CD14-positive monocyte (primary cell): ENCODE measurements around the gene TEDC1. TPM values are rescaled to one million over a fixed set of nuclear protein-coding genes. Genes with fewer than 3 reads are reported as not detected.

ENCODE experiments used
- DNase-seq, 3 donors: peaks; one replicate each; pipeline ENCODE4 v3.0.0-alpha.2; 2011 to 2022
- H2AFZ ChIP-seq: 2 replicates; pipeline ENCODE4 v1.6.0; 2012; ENCODE audit warnings: mild to moderate bottlenecking, low read depth, low read length, inconsistent platforms; ENCODE audit not compliant: insufficient read depth, poor library complexity, severe bottlenecking
- H3K27ac ChIP-seq, 2 donors: 1 replicate in 1 of 2; 2 replicates in 1 of 2; pipeline ENCODE4 v1.5.1; 2012 to 2013; ENCODE audit warnings: low read length in 2 of 2, control low read depth in 1 of 2, inconsistent platforms in 1 of 2, low read depth in 1 of 2, mild to moderate bottlenecking in 1 of 2
- H3K27me3 ChIP-seq, 2 donors: one replicate each; pipeline versions ENCODE4 v1.6.0 to v1.6.1; 2011 to 2013; ENCODE audit warnings: low read length in 2 of 2; ENCODE audit not compliant: control insufficient read depth in 2 of 2, insufficient read depth in 2 of 2
- H3K36me3 ChIP-seq, 2 donors: replicated peaks in 1 of 2; 1 replicate in 1 of 2; 2 replicates in 1 of 2; pipeline versions ENCODE4 v1.5.1 to v1.6.1; 2012 to 2013; ENCODE audit warnings: low read length in 2 of 2, control low read depth in 1 of 2, inconsistent platforms in 1 of 2, mild to moderate bottlenecking in 1 of 2; ENCODE audit not compliant: insufficient read depth in 2 of 2, control insufficient read depth in 1 of 2
- H3K4me1 ChIP-seq, 2 donors: 1 replicate in 1 of 2; 2 replicates in 1 of 2; pipeline versions ENCODE4 v1.5.1 to v1.6.1; 2012 to 2013; ENCODE audit warnings: low read length in 2 of 2, control low read depth in 1 of 2, inconsistent platforms in 1 of 2, mild to moderate bottlenecking in 1 of 2, moderate library complexity in 1 of 2; ENCODE audit not compliant: insufficient read depth in 2 of 2, control insufficient read depth in 1 of 2
- H3K4me2 ChIP-seq: replicated peaks from 2 replicates; pipeline ENCODE3; 2012; ENCODE audit warnings: low read length, moderate library complexity, mild to moderate bottlenecking; ENCODE audit not compliant: poor library complexity, severe bottlenecking; ENCODE audit errors: extremely low read depth
- H3K4me3 ChIP-seq, 3 experiments: fragments of 200-600 bp in 1 of 3; sonication (generic) in 1 of 3; replicated peaks in 1 of 3; 1 replicate in 2 of 3; 2 replicates in 1 of 3; pipeline ENCODE4 v1.5.1; 2011 to 2013; ENCODE audit warnings: low read length in 3 of 3, mild to moderate bottlenecking in 3 of 3, control low read depth in 2 of 3, low read depth in 2 of 3, inconsistent platforms in 1 of 3, moderate library complexity in 1 of 3
- H3K79me2 ChIP-seq: 2 replicates; pipeline ENCODE4 v1.6.0; 2012; ENCODE audit warnings: mild to moderate bottlenecking, control low read depth, inconsistent platforms, low read length, moderate library complexity; ENCODE audit not compliant: insufficient read depth
- H3K9ac ChIP-seq: 2 replicates; pipeline ENCODE4 v1.6.0; 2017; ENCODE audit warnings: low read length, mild to moderate bottlenecking; ENCODE audit not compliant: insufficient read depth, poor library complexity, severe bottlenecking
- H3K9me3 ChIP-seq, 2 donors: replicated peaks in 1 of 2; 1 replicate in 1 of 2; 2 replicates in 1 of 2; pipeline versions ENCODE4 v1.5.1 to v1.6.1; 2012 to 2013; ENCODE audit warnings: low read length in 2 of 2, control low read depth in 1 of 2; ENCODE audit not compliant: control insufficient read depth in 1 of 2, insufficient read depth in 1 of 2
- H4K20me1 ChIP-seq: 2 replicates; pipeline ENCODE4 v1.6.0; 2012; ENCODE audit warnings: mild to moderate bottlenecking, low read length, control low read depth, moderate library complexity; ENCODE audit not compliant: insufficient read depth
- H3K27ac Mint-ChIP-seq, 7 donors: one replicate each; pipeline ENCODE4 v1.8.0; 2020; ENCODE audit warnings: mild to moderate bottlenecking in 7 of 7, mixed read lengths in 7 of 7, moderate library complexity in 6 of 7, inconsistent platforms in 2 of 7
- H3K27me3 Mint-ChIP-seq, 3 donors: one replicate each; pipeline ENCODE4 v1.8.0; 2021 to 2022; ENCODE audit warnings: low read depth in 3 of 3, mild to moderate bottlenecking in 3 of 3, mixed read lengths in 3 of 3, moderate library complexity in 3 of 3, inconsistent platforms in 1 of 3
- H3K36me3 Mint-ChIP-seq, 2 donors: one replicate each; pipeline ENCODE4 v1.8.0; 2020; ENCODE audit warnings: mixed read lengths in 2 of 2, inconsistent platforms in 1 of 2, mild to moderate bottlenecking in 1 of 2
- H3K4me1 Mint-ChIP-seq: one replicate; pipeline ENCODE4 v1.8.0; 2020; ENCODE audit warnings: mild to moderate bottlenecking, mixed read lengths
- H3K4me3 Mint-ChIP-seq, 2 donors: one replicate each; pipeline ENCODE4 v1.8.0; 2020; ENCODE audit warnings: mild to moderate bottlenecking in 2 of 2, mixed read lengths in 2 of 2, moderate library complexity in 1 of 2
- H3K9me3 Mint-ChIP-seq, 7 donors: one replicate each; pipeline ENCODE4 v1.8.0; 2020 to 2022; ENCODE audit warnings: mixed read lengths in 7 of 7, mild to moderate bottlenecking in 6 of 7, moderate library complexity in 6 of 7, inconsistent platforms in 2 of 7
- WGBS: methylation state at CpG from one replicate; pipeline ENCODE4 v1.1.5; 2013; ENCODE audit warnings: missing lambda C conversion rate; ENCODE audit not compliant: insufficient coverage; 5-methylcytosine and 5-hydroxymethylcytosine counted together
- intact Hi-C, 2 donors: fragments of 100-400 bp; cut with micrococcal nuclease; formaldehyde crosslinking; loops; one replicate each; pipeline versions ENCODE4 v1.15.0 to v1.15.1; 2023
- polyA plus RNA-seq, 3 donors: library from polyadenylated mRNA; depleted of rRNA in 1 of 3; unstranded in 2 of 3; stranded (reverse) in 1 of 3; fragments of 300-500 nt in 2 of 3; fragments of >200 nt in 1 of 3; fragmentation: Illumina TruSeq in 2 of 3; gene quantifications; 1 replicate in 2 of 3; 2 replicates in 1 of 3; pipeline ENCODE4 v1.2.3, GENCODE V29; 2012 to 2021
- TF ChIP-seq, protein P1 (sequence below): fragments of 200-600 bp; IDR thresholded peaks from one replicate; pipeline ENCODE4 v1.8.0; 2022; ENCODE audit warnings: antibody characterized with exemption, mild to moderate bottlenecking

Gene TEDC1
- polyA plus RNA-seq, 3 donors: 7.8 to 23.4 (median 9.0) TPM

DNA sequence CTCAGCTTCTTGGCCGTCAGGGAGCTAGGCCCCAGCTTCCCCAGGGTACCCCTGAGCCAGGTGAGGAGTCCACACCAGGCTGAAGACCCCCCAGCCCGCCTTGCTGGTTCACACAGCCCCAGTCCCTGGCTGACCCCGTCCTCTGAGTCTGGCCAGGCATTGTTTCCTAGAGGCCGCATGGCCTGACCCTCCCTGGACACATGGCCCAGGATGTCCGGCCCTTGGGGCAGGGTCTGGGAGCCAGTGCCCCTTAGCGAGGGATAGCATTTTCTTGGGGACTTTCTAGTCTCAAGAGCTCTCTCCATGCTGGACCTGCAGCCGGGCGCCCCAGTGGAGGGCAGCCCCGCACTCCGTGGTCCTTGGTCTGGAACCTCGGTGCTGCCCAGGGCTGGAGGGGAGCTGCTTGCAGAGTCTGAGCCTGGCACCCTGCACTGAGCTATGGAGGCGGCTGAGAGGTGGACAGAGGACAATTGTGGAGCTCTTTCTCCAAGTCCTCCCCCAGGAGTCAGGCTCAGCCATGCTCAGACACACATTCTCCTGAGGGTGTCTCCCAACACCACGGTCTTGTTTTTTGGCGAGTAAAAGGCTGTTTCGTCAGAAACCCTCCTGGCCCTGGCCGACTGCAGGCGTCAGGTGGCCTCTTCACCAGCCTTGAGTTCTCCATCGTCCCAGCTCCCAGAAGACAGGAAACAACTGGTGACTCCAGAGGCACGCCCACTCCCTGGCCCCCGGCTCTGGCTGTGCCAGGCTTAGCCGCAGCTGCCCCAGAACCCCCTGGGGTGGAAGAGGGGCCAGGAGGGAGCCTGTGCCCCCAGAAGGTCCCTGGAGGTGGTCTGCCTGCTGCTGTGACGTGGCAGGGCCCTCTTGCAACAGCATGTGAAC is 34.1 kb upstream of the TEDC1 start:
- intact Hi-C loops: no loop called here

DNA sequence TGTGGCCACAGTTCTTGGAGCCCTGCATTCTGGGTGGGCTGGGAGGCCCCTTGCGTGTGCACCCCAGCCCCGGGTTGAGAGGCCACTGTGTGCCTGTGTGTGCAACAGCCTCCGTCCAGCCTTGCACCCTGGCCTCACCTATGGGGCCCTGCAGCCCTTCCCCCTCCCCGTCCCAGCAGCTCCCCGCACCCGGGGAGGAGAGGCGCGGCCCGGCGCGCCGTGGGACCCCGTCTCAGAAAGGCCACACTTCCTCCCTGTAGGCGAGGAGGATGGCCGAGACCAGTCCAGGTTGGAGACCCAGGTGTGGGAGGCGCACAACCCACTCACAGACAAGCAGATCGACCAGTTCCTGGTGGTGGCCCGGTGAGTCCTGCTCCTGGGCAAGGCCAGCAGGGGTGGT is 33.0 kb upstream of the TEDC1 start:
- Histone ChIP-seq H4K20me1 (peaks cover 4% of the 10 kb centered on the region), H3K9ac (no peak overlapping the region), H3K4me2 (no peak overlapping the region), H3K9me3 (no peaks in the 10 kb centered on the region), H3K4me1 (no peaks in the 10 kb centered on the region), H2AFZ (no peak overlapping the region), H3K27me3 (no peaks in the 10 kb centered on the region), H3K36me3 (peaks cover 56 to 74% of the 10 kb centered on the region in 2 donors), H3K27ac (no peak overlapping the region), H3K79me2 (no peaks in the 10 kb centered on the region), H3K4me3 (no peak overlapping the region)
- TF ChIP-seq, protein P1, sequence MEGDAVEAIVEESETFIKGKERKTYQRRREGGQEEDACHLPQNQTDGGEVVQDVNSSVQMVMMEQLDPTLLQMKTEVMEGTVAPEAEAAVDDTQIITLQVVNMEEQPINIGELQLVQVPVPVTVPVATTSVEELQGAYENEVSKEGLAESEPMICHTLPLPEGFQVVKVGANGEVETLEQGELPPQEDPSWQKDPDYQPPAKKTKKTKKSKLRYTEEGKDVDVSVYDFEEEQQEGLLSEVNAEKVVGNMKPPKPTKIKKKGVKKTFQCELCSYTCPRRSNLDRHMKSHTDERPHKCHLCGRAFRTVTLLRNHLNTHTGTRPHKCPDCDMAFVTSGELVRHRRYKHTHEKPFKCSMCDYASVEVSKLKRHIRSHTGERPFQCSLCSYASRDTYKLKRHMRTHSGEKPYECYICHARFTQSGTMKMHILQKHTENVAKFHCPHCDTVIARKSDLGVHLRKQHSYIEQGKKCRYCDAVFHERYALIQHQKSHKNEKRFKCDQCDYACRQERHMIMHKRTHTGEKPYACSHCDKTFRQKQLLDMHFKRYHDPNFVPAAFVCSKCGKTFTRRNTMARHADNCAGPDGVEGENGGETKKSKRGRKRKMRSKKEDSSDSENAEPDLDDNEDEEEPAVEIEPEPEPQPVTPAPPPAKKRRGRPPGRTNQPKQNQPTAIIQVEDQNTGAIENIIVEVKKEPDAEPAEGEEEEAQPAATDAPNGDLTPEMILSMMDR: no peak
- peaks cover 35 to 69% of the 10 kb centered on the region in 2 donors for H3K36me3 Mint-ChIP-seq
- no peak for DNase-seq
- WGBS: 93% methylated on average over 16 of the region's 18 CpGs
- H3K27me3 Mint-ChIP-seq: no peaks in the 10 kb centered on the region
- intact Hi-C loops: no loop called here
- peak overlapping the region in 1 of 7 donors; percentile 61 for H3K27ac Mint-ChIP-seq
- H3K9me3 Mint-ChIP-seq: no peaks in the 10 kb centered on the region
- no peaks in the 10 kb centered on the region for H3K4me1 Mint-ChIP-seq
- no peak overlapping the region for H3K4me3 Mint-ChIP-seq

More for the DNA sequence above, 34.1 kb upstream of the TEDC1 start:
- Histone ChIP-seq H3K27me3 (no peaks in the 10 kb centered on the region), H3K9me3 (no peaks in the 10 kb centered on the region), H3K9ac (no peak overlapping the region), H3K36me3 (peaks cover 57 to 76% of the 10 kb centered on the region in 2 donors), H3K4me2 (no peak overlapping the region), H2AFZ (no peak overlapping the region), H3K27ac (no peak overlapping the region), H3K4me1 (no peaks in the 10 kb centered on the region), H3K4me3 (no peak overlapping the region), H4K20me1 (peaks cover 4% of the 10 kb centered on the region), H3K79me2 (no peaks in the 10 kb centered on the region)
- 87% methylated on average over 19 of the region's 22 CpGs for WGBS
- Mint-ChIP-seq H3K36me3 (peaks cover 40 to 68% of the 10 kb centered on the region in 2 donors), H3K27me3 (no peaks in the 10 kb centered on the region), H3K4me1 (no peaks in the 10 kb centered on the region), H3K9me3 (no peaks in the 10 kb centered on the region), H3K4me3 (no peak overlapping the region), H3K27ac (no peak overlapping the region)
- TF ChIP-seq, protein P1: no peak
- no peak for DNase-seq
